NCI-H1694 (cell line): ENCODE measurements around the gene SLAMF1.
"Not testable (repeated sequence)": the region's sequence is repeated elsewhere in the genome, so short reads cannot be mapped to it uniquely, and the experiment has no call there.

Source experiments
- DNase-seq: peaks from one replicate; lab custom pipeline; 2025; lab: John Stamatoyannopoulos, UW

SLAMF1 gene

DNA sequence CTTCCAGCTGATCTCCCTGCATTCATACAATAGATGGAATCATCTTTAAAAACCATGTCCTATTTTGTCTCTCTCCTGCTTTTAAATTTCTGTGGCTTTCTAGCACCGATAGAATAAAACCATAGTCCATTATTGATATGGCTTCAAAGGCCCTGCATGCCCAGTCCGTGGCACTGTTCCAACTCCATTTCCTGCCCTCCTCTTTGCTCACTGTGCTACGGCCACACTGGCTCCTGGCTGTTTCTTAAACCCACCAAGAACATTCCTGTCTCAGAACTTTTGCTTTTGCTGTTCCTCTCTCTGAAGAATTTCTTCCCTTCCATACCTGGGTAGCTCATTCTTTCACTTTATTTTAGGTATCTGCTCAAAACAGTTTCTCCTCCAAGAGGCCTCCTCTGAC lies 7.2 kb downstream of the SLAMF1 start:
- DNase-seq, result no peak

DNA sequence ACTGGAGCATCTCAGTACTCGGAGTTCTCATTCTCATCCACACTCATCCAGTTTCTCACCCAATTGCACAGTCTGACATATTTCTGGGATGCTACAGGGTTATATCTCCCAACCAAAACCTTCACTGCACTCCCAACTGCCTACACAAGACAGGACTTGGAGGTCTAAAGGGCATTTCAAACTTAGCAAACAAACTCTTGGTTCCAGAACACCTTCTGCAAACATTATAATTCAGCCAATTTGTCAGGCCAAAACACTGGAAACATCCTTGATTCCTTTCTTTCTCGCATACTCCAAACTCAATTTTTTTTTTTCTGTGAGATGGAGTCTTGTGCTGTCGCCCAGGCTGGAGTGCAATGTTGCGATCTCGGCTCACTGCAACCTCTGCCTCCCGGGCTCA lies 7.9 kb downstream of the SLAMF1 start:
- no peak for DNase-seq

DNA sequence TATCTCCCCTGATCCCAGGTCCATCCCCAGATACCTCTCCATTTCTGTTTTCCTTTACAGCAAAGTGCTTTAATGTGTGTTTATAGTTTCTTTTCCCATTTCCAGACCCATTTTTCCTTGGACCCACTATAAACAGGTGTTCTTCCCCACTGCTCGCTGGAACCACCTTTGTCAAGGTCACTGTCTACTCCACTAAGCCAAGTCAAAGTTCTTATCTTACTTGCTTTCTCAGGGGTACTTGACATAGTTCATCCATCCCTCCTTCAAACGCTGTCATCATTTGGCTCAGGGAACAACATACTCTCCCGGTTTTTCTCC lies 8.3 kb downstream of the SLAMF1 start:
- no peak for DNase-seq

DNA sequence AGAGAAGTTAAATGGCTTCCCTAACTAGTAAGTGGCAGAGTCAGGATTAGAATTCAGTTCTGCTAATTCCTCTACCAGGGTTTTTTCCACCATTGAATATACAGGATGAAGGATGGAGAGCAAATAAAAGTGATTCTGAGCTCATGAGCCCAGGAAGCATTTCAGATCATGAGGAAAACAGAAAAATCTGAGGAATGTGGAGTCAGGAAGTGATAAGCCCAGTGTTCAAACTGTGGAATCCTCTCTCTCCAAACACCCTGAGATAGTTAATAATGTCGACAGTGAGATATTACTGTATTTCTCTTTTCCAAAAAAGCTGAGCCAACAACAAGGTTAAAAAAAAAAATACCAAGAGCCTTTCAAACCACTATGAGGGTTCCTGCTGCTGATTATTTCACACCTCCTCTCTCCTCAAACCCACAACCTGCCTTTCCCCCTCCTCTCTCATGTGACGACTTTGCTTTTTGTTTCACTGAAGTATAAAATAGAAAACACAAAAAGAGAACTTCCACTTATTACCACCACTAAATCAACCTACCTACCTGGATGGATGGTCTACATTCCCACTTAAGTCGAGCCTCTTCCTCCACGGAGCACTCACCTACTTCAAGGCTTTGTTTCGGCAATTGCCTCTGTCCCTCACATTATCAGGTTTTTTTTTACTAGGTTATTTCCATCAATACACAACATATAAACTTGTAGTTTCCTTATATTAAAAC lies 8.9 kb downstream of the SLAMF1 start:
- DNase-seq, result no peak

DNA sequence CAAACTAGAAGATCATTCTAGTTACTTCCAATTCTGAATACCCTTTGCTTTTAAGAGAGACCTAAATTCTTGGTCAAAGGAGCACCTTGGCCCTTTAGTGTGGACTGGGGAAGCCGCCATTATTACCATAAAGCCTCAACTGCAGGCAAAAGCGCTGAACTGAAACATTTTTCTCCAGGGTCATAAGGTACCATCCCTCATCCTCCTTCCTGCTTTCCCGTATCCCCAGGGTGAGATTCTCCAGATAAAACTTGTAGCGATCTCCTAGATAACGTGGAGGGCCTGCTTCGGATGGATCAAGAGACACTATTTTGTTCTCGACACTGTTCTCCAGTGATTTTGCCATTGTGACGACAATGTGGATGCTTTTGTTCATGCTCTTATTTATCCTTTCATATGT lies 9.8 kb downstream of the SLAMF1 start:
- no peak for DNase-seq

DNA sequence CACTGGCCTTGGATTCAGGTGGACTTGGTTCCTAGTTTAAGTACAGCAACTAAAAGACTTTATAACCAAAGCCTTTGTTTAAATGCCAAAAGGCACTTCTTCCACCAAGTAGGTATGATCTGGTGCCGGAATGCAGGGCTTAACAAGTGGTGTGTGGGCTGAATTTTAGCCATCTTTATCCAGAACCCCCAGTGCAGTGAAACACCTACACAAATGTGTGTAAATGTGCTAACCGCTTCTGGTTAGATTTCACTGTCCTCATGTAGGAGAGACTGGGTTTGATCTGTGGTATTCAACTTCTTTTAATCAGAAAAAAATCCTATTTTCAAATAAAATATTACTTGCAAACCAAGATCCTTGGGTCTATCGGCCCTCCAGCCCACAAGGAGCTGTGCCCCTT lies 10.3 kb downstream of the SLAMF1 start:
- DNase-seq, result no peak

DNA sequence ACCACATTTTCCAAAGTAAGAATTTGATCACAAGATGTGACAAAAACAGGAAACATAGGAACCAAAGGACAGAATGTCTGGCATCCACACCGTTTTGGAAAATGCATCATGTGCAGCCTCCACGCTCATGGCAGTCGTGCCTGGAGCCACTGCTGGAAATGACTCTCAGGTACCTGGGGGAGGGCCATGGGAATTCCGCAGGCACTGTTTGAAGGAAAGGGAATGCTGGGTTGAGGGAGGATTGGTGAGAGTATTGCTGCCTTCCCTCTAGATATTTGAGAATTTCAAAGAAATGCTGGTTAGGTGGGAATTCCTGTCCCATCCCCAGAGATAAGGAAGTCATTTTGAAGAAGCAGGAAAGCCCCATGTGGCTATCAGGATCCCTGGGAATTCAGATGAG lies 10.8 kb downstream of the SLAMF1 start:
- no peak for DNase-seq

DNA sequence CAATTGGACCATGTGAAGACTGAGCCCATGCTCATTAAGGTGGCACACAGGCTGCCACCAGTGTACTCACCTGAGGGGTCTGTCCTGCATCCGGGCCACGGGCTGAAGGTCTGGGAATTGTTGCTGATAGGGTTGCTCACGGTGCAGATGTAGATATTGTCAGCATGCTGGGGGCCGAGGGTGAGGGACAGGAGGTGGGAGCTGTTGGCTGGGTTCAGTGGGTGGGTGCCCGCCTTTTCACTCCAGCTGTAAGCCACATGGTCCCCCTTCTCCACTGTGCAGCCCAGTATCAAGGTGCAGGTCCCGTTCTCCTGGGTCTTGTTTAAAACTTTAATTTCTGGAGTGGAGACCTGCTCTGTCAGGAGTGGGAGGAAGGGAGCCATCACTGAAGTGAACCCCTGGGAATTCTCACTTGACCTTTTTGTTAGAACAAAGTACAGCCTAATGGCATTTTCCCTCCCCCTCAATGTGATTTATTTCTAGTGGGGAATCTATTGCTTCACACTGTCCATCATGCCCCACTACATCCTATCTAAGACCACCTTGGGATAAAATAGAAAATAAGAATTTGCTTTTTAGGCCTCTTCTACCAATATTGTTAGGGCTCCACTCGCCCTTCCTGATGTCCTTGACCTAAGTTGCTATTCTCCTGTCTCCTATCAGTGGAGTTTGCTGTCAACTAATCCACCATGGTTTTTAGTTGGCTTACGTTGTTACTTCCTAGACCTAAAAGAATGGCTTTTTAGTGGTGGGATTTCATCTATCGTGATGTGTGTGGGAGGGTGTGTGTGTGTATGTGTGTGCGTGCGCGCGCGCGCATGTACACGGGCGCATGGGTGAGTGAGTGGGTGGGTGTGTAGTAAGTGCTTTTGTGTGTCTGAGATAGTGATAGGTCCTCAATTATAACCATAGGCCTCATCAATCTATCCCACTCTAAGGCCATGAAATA lies 12.0 kb downstream of the SLAMF1 start:
- no peak for DNase-seq

DNA sequence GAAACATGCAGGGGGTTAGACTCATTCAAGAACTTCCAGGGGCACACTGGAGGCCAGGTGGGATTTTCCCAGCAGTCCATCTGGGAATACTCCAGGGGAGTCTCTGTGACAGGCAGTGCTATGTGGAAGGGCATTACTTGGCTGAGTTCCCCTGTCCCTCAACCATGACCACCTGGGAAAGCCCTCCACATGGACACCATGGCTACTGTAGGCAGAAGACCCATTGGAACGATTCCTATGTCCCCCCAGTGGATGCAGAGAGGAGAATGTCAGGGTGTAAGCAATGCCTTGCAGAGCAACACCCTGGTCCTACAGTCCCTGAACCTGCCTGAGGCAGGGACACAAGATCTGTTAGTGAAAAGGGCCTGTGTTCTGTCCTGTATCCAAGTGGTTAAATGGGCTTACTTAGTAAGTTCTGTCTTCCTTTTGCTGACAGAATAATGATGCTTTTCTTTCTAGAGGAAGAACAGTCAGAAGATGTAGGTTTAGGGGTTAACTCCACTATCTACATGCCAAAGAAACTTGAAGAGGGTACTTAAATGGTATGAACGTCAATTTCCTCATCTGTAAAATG lies 13.4 kb downstream of the SLAMF1 start:
- DNase-seq, result no peak

DNA sequence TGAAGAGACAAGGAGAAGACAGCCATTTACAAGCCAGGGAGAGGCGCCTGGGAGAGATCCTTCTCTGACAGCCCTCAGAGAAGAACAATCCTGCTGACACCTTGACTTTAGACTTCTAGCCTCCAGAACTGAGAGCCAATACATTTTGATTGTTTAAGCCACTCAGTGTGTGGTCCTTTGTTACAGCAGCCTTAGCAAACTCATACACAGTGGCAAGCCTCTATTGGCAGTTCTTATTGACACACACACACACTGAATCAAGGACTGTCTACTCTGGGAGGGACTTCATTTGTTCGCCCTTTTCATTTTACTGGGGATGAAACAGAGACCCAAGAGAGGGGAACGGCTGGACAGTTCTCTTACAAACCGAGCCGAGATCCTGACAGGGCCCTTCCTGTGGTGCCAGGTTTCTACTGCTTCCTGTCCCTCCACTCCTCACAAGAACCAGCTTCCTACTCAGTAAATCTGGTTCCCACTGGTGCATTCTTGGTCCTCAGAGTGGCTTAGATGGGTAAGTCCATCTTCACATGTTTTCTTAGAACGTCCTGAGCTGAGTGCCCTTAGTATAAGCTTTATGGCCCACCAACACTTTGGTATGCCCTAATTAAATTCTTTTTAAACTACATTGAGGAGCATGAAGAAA lies 14.7 kb downstream of the SLAMF1 start:
- DNase-seq, result no peak

DNA sequence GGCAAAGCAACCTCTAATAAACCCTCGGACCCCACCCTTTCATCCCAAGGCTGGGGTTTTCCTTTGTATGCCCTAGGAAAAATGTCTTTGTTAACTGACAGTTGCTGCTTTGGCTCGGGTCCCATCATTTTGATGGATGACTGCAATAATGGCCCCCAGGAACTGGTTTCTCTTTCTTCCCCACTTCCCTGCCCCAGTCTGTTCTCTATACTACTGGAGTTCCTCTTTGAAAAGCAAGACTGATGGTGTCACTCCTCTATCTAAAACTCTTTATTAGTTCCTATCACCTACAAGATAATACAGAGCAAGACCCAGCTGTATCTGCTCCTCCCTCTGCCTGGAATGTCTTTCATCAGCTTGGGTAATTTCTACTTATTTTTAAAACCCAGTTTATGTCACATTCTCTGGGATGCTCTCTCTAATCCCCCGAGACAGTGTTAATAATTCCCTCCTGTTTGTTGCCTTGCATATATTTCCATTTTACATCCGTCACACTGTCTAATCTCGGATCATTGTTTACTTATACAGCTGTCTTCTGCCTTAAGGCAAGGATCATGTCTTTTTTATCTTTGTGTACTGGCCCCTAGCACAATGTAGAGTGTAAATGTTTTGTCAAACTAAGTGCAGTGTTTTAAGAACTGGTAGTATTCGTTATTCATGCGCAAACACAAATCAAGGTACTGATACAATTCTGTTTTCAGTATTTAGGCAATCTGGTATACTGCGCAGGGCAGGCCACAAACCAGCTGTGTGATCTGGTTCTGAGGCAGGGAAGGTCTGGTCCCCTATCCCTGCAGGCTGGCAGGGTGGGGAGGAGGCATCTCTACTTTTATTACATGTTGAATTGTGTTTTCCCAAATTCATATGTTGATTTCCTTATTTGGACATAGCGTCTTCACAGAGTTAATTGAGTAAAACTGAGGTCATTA lies 16.1 kb downstream of the SLAMF1 start:
- DNase-seq, result no peak

DNA sequence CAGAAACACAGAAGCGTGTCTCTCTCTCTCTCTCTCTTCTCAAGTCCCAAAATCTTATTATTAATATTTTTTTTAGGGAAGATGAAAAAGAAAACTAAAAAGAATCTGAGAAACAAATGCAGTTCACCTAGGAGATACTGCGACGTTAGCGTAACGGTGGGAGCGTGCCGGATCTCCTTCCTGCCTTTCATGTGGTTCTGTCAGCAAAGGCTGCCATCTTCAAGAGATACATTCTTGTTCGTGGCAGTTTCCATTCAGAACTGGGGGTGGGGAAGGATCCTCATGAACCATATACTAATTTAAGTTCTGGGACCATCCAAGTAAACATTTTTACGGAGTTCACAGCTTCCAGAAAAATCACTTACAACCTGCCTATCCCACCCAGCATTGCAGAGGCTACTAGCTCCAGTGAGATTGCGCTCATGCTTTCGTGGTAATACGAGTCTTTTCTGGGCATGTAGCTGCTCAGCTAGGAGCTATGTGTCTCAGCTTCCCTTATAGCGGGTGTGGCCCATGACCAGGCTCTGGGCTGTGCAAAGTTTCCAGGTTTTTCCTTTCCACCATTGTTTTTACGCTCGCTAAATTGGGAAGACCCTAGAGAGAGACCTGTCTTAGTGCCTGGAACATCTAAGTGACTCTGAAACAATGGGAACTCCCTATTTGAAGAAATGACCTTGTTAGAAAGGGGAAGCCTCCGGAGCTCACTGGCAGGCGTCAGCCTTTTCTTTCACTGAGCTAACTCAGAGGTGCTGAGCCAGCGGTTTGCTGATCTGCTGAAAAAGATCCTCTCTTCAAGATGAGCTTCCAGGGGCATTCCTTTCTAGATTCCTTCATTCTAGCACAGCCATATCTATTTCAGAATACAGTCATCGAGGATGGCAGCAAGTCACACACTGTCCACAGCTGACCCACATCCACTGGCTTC lies 17.3 kb downstream of the SLAMF1 start:
- DNase-seq, result no peak

DNA sequence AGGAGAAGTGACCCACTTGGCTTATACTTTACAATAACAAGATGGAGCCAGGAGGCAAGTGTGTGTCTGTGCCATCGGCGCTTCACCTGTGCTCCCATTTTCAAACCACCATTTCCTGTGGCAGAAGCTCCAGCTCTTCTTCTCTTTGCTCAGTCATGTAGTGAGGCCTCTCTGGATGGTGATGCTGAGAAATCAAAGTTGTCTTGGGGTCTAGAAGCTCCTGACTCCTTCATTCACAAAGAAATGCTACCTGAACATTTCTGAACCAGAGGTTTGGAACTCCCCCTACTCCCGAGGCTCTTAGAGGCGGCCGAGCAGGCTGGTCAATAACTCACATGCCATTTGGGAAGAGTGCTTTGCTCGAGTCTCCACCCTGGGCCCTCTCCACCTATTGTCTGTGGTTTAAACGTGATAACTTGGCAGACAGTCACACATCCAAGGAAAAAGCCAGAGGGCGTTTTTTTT lies 18.0 kb downstream of the SLAMF1 start:
- DNase-seq, result no peak

DNA sequence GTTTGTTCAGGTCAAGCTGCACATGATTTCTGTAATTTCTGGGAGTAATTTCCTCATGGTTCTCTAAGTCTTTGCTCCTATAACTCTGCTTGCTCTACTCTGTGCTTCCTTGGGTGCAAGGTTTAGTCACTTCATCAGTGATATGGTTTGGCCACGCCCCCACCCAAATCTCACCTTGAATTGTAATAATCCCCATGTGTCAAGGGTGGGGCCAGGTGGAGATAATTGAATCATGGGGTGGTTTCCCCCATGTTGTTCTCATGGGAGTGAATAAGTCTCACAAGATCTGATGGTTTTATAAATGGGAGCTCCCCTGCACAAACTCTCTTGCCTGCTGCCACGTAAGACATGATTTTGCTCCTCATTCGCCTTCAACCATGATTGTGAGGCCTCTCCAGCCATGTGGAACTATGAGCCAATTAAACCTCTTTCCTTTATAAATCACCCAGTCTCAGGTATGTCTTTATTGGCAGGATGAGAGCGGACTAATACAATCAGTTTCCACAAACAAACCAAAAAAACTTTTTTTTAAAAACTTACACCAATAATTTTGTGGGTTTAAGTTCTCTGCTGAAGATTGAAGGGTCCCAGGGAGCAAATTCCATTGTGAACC lies 19.1 kb downstream of the SLAMF1 start:
- DNase-seq, result not testable (repeated sequence)

DNA sequence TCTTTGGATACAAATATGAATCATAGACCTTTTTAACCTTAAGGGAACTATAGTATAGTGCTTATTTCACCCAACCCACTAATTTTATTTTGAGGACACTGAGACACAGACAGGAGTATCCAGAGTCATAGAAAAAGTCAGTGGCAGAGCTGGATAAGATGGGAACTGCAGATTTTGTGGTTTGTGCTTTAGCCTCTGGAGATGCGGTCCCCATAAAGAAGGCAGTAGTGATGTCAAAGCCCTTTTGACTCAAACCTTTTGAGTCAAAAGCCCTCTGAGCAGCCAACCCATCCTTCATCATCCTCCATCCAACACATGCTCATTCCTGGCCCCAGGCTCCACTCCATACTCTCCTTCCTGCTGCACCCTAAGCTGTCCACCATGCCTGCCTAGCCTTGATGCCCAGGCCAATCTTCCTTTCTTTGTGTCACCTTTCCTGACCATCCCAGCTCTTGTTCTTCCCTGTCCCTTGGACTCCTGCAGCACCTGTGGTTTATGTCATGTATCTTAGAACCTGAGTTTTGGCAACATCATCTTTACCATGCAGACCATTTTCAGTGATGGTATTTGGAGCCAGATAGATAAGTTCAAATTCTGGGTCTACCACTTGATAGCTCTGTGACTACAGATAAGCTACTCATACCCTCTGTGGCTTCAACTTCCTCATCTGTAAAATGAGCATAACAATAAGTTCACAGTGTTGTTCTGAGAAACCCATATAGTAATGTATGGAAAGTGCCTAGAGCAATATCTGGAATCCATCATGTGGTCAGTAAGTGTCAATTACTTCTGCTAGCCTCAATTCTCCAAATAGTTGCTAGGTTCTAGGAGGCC lies 20.1 kb downstream of the SLAMF1 start:
- DNase-seq, result no peak

DNA sequence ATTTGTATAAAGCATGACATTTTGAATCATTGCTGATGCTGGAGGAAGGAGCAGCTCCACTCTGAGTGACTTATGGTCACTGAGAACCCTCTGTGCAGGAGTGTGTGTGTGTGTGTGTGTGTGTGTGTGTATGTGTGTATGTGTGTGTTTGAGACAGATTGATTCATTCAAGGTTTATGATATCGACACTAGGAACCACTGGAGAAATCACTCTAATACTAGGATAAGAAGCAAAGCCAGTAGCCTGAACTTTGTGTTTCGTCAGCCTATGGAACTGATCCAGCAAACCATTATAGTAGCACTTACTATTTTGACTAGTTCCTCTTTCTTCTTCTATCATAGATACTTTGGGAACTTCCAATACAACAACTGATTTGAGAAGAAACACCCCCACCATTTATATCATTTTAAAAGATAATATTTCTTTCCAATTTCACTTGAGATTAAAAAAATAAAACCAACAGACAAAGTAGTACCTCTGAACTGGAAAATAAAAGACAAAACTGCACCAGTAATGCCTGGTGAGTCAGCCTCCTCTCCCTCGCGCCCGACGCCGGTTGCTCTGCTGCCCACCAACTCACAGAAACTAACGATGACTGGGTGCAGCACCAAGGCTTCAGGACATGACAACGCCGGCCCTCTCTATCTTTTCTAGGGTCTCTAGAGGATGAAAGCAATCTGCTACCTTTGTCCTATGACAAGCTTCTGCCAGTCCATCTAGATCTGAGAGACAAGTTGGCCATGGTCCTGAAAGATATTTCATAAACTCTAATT lies 20.9 kb downstream of the SLAMF1 start:
- DNase-seq, result no peak

DNA sequence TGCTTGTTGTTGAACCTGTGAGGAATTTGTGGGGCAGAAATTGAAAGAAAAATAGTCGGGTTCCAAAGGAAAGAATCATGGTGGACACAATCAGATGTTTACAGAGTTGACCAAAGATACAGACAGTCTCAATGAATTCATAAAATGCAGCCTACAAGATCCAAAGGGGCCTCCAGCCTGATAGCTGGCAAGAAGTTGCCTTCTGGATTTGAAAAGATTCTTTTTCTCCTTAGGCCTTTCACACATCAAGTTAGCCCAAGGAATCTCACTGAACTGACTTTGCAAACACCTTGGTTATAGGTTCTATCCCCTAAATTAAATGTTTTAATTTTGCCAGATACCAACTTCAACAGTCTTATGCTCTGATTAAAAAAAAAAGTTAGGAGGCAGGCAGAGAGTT lies 21.5 kb downstream of the SLAMF1 start:
- no peak for DNase-seq

DNA sequence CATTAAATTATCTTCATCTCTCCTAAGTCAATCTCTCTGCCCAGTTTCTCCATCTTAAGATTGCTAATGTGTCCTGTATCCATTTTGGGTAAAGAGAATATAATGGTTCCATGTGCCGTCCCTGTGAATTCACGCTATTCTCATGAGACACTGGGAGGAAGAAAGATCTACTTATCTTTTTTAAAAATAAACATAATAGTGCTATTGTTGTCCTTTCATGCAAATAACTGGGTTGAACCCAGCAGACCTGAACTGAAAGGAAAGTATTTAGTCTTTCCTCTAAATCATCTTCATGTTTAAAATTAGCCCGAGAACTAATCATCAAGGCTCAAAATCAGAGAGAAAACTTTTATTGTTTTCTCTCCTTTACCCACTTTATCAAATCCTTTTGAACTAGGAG lies 22.4 kb downstream of the SLAMF1 start:
- no peak for DNase-seq
